ENCODE measurements around the gene BICDL1.

Gene BICDL1

DNA sequence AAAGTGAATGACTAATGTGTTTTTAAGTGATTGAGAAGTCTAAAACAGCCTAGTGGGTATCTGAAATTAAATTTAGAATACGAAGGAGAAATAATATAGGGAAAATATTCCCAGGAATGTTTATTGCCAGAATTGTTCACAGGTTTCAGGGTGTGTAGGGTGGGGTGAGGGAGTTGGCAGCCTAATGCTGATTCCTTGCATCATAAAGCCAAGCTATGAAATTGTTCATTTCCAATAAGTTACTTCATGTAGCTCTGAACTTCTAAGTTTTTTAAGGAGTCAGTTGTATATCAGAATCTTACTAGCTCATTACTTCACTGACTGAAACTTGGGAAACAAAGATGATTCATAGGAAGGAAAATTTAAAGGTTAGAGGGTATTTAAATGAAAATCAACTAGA is 71.2 kb downstream of the BICDL1 start:
- no peak for DNase-seq

GRCh38 chr12:120060717-120061116 is 71.7 kb downstream of the BICDL1 start:
- DNase-seq, result no peak

DNA sequence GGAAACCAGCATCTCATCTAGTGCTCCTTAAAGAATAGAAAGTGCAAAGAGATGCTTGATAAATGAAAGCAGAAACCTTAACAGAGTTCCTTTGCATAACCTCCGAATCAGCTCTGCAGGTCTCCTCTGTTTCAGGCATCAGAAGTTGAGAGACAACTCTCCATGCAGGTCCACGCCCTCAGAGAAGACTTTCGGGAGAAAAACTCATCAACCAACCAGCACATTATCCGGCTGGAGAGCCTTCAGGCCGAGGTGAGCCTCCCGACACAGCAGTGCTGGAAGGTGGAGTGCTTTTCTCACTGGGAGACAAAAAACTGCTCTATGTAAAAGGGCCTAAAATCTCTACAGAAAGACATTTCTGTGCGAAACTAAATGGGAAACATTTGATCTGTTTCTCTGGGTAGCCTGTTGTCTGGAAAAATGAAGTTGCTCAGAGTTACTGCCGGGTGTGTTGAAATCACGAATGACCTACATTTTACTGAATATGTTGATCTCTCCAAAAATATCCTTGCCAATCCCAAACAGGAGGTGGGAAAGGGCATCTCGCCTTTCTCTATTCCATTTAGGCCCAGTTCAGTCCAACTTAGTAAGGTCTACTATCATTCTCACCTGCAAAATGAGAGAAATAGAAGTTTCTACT is 72.7 kb downstream of the BICDL1 start:
- no peak for DNase-seq

GRCh38 chr12:120062976-120063579 is 74.0 kb downstream of the BICDL1 start:
- DNase-seq, result no peak

GRCh38 chr12:120064054-120064940 is 75.3 kb downstream of the BICDL1 start:
- DNase-seq, result no peak

GRCh38 chr12:120065472-120065871 is 76.4 kb downstream of the BICDL1 start:
- DNase-seq, result no peak

- no peak for DNase-seq
Observed at GRCh38 chr12:120066341-120066740, 77.3 kb downstream of the BICDL1 start.

GRCh38 chr12:120067084-120067869 is 78.2 kb downstream of the BICDL1 start:
- DNase-seq, result no peak

- no peak for DNase-seq
Observed at GRCh38 chr12:120067901-120068300, 78.9 kb downstream of the BICDL1 start.

- DNase-seq, result no peak
Observed at GRCh38 chr12:120069278-120069677, 80.2 kb downstream of the BICDL1 start.

DNA sequence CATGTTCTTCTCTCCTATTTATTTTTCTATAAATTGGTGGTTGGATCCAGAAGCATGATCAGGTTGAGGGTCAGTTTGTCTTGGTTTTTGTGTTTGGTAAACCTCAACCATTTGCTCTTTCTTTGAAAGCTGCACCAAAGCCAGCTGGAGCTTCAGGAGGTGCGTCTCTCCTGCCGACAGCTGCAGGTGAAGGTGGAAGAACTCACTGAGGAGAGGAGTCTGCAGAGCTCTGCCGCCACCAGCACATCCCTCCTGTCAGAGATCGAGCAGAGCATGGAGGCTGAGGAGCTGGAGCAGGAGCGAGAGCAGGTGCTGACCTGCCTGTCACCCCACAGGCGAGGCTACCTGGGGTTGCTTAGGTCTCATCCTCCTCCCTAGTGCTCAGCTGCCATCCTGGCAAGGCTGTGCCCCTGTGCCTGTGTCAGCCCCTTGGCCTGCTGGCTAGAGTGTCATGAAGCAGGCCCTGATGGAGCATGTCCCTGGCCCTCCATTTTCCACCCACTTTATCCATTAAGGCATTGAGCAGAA is 82.5 kb downstream of the BICDL1 start:
- no peak for DNase-seq

DNA sequence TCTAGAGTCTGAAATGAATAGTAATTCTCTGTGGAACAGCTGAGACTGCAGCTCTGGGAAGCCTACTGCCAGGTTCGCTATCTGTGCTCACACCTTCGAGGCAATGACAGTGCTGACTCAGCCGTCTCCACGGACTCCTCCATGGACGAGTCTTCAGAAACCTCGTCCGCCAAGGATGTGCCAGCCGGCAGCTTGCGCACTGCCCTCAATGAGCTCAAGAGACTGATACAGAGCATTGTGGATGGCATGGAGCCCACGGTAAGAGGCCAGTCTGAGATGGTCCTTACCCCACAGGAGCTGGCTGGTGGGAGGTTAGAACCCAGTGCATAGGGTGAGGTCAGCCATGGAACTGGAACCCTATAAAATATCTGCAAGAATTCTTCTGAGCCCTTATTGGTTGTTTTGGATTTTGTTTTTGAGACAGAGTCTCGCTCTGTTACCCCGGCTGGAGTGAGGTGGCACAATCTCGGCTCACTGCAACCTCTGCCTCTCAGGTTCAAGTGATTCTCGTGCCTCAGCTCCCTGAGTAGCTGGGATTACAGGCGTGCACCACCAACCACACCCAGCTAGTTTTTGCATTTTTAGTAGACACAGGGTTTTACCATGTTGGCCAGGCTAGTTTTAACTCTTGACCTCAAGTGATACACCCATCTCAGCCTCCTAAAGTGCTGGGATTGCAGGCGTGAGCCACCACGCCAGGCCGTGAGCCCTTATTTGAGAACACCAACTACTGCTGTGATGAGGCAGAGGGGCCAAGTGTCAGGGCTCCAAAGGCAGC is 83.6 kb downstream of the BICDL1 start:
- no peak for DNase-seq

DNA sequence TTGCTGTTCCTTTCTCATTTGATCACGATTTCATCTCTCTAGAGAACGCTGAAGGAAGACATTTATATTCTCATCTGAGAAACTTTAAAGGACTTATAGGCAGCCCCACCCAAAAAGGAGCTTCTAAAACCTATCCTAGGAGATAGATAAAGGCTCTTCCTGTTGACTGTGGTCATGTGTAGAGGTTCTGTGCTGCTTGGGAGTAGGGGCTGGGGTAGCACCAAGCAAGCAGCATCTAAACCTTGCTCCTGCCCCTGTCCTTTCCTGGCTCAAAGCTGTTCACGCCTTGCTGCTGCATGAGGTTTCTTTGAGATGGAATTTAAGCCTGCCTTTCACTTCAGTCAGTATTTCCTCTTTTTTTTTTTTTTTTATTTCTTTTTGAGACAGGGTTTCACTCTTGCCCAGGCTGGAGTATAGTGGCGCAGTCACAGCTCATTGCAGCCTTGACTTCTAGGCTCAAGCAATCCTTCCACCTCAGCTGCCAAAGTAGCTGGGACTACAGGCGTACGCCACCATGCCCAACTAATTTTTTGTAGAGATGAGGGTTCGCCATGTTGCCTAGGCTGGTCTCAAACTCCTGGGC is 86.1 kb downstream of the BICDL1 start:
- no peak for DNase-seq

DNA sequence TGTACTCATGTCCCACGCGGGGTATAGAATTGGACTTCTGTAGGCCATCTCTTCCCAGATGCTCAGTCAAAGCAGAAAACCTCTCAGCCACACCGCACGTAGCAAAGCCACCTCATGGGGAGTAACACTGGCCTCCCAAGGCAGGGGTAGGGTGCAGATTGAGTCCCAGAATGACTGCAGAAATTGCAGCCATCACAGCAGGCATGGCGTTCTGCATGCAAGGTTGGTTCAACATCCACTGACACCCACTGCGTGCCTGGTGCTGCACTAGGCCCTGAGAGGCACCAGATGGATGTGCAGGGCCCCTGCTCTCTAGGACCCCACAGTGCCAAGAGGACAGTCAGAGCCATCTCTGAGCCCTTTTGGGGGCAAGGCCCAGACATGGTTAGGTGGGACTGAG is 87.6 kb downstream of the BICDL1 start:
- no peak for DNase-seq

- DNase-seq, result no peak
Observed at GRCh38 chr12:120077260-120077659, 88.2 kb downstream of the BICDL1 start.

GRCh38 chr12:120078868-120079267 is 89.8 kb downstream of the BICDL1 start:
- no peak for DNase-seq

DNA sequence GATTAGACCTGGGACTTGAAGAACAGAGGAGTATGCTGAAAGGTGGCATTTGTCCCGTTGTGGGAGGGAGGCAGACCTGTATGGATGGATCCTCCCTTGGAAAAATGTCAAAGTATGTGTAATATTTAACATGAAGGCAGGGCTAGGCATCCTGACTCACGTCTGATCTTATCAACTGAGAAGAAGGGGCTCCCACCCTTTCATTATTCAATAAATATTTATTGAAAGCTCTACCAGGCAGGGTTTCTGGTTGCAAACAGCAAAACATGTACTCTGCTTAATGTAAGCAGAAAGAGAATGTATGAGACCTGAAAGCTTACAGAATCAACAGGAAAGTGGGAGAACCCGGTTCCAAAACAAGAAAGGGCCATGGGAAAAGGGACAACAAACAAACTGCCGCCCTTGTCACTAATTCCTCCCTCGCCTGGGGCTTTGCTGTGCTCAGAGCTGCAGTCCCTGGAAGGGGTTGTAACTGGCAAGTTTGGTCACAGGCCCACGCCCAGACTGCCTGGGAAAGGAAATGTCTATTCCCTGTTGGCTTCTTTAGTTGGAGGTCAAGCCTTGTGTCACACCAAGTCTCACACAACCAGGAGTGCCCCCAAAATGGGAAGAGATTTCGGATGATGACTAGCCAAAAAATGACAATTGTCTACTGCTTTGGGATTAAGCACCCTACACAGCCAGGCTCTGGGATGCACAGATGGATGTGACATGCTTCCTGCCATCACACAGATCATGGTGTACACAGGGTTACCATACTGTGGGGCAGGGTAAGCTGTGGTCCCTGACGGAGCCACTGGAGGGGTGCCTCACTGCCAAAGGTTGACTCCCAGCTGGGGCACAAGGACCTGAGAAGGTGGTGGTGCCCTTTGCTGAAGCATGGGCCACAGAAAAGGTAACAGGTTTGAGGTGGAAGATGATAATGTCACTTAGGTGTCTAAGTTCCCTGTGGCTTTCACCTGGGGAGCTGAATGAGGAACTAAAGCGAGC is 90.7 kb downstream of the BICDL1 start:
- no peak for DNase-seq

DNA sequence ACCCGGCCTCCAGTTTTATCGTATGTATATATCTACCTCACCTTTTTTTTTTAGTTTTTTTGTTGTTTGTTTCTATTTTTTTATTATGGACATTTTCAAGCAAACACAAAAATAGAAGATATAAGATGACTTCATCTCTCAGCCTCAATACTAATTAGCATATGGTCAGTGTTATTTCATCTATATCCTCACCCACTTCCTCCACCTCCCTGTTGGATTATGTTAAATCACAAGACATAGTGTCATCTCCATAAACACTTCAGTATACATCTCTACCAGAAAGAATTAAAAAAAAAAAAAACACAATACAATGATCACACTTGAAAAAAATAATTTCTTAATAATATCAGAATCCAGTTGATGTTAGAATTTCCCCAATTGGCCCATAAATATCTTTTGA is 92.6 kb downstream of the BICDL1 start:
- DNase-seq, result no peak

DNA sequence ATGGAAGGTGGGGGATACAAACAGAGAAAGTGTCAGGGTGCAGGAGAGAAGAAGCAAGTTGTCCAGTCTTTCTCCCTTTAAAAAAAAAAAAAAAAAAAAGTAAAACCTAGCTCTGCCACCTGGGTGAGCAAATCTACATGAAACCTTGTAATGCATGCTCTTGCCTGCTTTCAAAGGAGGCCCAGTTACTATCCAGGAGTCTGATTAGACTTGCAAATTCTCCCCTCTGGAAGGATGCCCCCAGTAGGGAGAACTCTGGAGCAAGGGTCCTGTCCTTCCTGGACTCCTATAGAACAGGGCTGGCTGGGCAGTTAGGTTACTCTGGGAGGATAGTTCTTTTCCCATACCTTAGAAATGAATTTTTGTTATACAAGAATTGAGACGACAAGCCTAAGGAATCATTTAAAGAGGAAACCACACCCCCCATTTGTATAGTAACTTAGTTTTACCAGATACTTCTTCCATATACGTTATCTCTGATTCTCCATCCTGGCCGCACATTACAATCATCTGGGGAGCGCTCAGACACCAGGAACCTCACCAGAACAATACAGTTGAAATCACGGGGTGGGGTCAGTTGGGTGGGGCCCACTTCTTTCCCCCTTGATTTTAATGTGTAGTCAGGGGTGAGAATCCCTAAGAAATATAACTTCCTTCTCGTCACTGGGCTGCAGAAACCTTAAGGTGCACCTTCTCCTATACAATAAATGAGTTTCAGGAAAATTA is 97.0 kb downstream of the BICDL1 start:
- DNase-seq, result no peak
